Natural killer cell (primary cell): Measurements from ENCODE around the gene SEPTIN10. TPM values are rescaled to one million over a fixed set of nuclear protein-coding genes. Genes with fewer than 3 reads are reported as not detected.
A peak's percentile ranks its signal among the peaks of the same experiment; 100 is the strongest.

ENCODE experiments used
- ATAC-seq, 3 donors: fragments of 150-1000 bp in 2 of 3; fragments of 200-7000 bp in 1 of 3; cut with Tn5 transposase; 1 replicate in 1 of 3; 2 replicates in 2 of 3; pipeline ENCODE4 v1.10.0; 2021; ENCODE audit warnings: mild to moderate bottlenecking in 2 of 3, moderate library complexity in 2 of 3
- DNase-seq, 2 donors: peaks; one replicate each; pipeline versions ENCODE4 v3.0.0 to v3.0.0-alpha.2; 2013 to 2021; ENCODE audit warnings: mixed read lengths in 1 of 2
- H3K27ac ChIP-seq: one replicate; pipeline ENCODE4 v1.5.1; 2013; ENCODE audit warnings: mild to moderate bottlenecking, low read length
- H3K27me3 ChIP-seq: one replicate; pipeline ENCODE4 v1.6.1; 2013; ENCODE audit warnings: low read length; ENCODE audit not compliant: control insufficient read depth, insufficient read depth
- H3K36me3 ChIP-seq: one replicate; pipeline ENCODE4 v1.6.1; 2013; ENCODE audit warnings: low read length; ENCODE audit not compliant: control insufficient read depth, insufficient read depth
- H3K4me1 ChIP-seq: one replicate; pipeline ENCODE4 v1.6.1; 2013; ENCODE audit warnings: low read length; ENCODE audit not compliant: control insufficient read depth, insufficient read depth
- H3K4me3 ChIP-seq: one replicate; pipeline ENCODE4 v1.5.1; 2013; ENCODE audit warnings: low read length
- H3K9me3 ChIP-seq: one replicate; pipeline ENCODE4 v1.6.1; 2013; ENCODE audit warnings: low read length; ENCODE audit not compliant: control insufficient read depth, insufficient read depth
- H3K27ac Mint-ChIP-seq, 2 donors: one replicate each; pipeline ENCODE4 v1.8.0; 2022; ENCODE audit warnings: mild to moderate bottlenecking in 2 of 2, mixed read lengths in 2 of 2, moderate library complexity in 1 of 2
- H3K27me3 Mint-ChIP-seq, 2 donors: one replicate each; pipeline ENCODE4 v1.8.0; 2022; ENCODE audit warnings: low read depth in 2 of 2, mixed read lengths in 2 of 2
- H3K36me3 Mint-ChIP-seq: one replicate; pipeline ENCODE4 v1.8.0; 2022; ENCODE audit warnings: mixed read lengths
- H3K4me1 Mint-ChIP-seq, 2 donors: one replicate each; pipeline ENCODE4 v1.8.0; 2022; ENCODE audit warnings: mixed read lengths in 2 of 2
- H3K4me3 Mint-ChIP-seq: one replicate; pipeline ENCODE4 v1.8.0; 2022; ENCODE audit warnings: mild to moderate bottlenecking, moderate library complexity, mixed read lengths
- H3K9me3 Mint-ChIP-seq, 2 donors: one replicate each; pipeline ENCODE4 v1.8.0; 2022; ENCODE audit warnings: mixed read lengths in 2 of 2
- CTCF ChIP-seq: fragments of 200-600 bp; IDR thresholded peaks from one replicate; pipeline ENCODE4 v1.8.0; 2022; ENCODE audit warnings: antibody characterized with exemption
- WGBS: methylation state at CpG from one replicate; pipeline ENCODE4 v1.1.7; 2013; ENCODE audit warnings: missing lambda C conversion rate; ENCODE audit not compliant: insufficient coverage; 5-methylcytosine and 5-hydroxymethylcytosine counted together
- intact Hi-C: fragments of 100-400 bp; cut with micrococcal nuclease; formaldehyde crosslinking; loops from one replicate; pipeline ENCODE4 v1.14.2; 2022
- total RNA-seq, 4 donors: library from RNA; stranded (reverse); fragments of 120-200 nt in 1 of 4; gene quantifications; one replicate each; pipeline versions ENCODE4 v1.2.3 to v1.2.4, GENCODE V29; 2013 to 2022

Gene SEPTIN10
- total RNA-seq, 3 donors from 2014 or later (not counting 1 experiment from before 2014, with no cell fraction given): 0.25 to 2.6 (median 0.33) TPM

DNA sequence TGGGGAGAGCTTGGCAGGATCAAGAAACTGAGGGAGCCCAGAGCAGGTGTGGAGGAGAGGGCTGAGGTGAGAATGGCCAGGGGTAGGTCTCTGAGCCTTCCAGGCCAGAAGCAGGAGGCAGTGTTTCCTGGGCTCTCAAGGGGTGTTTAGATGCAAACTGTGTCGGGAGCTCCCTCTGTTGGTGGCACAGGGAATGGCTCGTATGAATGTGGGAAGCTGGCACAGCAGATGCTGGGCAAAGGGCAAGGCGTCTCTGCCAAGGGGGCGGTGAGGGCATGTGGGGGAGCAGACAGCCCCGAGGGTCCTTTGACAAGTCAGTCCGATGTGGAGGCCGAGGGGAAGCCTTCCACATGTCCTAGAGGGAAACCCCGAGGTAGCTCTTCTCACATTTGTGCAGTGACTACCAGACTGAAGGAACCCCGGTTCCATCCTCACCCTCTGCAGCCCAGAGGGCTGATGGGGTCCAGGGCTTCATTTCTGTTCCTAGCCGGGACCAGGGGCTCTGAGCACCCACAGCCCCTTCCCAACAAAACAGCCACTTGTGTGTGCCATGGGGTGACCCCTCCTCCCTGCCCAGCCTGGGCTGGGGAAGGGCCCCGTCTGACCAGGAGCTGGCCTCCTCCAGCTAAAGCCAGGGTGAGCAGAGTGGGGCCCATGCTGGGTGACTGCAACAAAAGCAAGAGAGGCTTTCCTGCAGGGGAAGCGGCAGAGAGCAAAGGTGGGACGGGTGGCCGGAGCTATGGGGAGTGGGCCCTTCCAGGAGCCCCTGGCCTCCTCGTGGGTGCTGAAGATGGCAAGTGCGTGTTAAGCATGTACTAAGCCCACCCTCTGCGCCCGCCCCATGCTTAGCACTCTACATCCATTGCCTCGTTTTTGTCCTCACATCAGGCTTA lies 103.4 kb downstream of the SEPTIN10 start:
- Mint-ChIP-seq H3K4me3 (no peak overlapping the region), H3K27ac (no peak overlapping the region), H3K9me3 (no peaks in the 10 kb centered on the region), H3K36me3 (no peaks in the 10 kb centered on the region), H3K27me3 (peaks cover 17 to 18% of the 10 kb centered on the region in 2 donors), H3K4me1 (peaks cover 13 to 17% of the 10 kb centered on the region in 2 donors)
- H3K4me3 ChIP-seq: no peak overlapping the region
- 58% methylated on average over 19 of the region's 19 CpGs for WGBS
- H3K27me3 ChIP-seq: peaks cover 4% of the 10 kb centered on the region
- no peaks in the 10 kb centered on the region for H3K9me3 ChIP-seq
- intact Hi-C loops: loop anchor here (1.0 kb wide), 2 partner anchors 382 to 582 kb away; no protein-coding TSS in a partner anchor
- ATAC-seq: peak; percentile 57 to 91 (median 76)
- DNase-seq: peak; percentile 70 to 87
- peak; percentile 90 for TF ChIP-seq CTCF
- no peaks in the 10 kb centered on the region for H3K36me3 ChIP-seq
- peaks cover 16% of the 10 kb centered on the region for H3K4me1 ChIP-seq
- no peak overlapping the region for H3K27ac ChIP-seq

DNA sequence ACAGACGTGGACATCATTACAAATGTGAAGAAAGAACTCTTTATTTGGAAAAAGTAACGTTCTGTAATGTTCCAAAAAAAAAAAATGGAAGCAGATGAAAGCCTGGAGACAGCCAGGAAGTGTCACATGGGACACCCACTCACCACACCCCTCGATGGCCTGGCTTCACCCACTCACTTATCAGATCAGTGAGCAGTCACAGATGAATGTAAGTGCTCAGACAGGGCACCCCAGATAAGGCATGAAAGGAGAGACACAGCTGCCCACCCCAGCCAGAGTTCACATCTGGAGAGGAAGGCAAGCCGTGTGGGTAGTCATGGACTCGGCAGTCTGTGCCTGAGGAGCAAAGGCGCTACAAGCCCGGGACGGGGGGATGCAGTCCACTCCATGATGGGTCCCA lies 105.2 kb downstream of the SEPTIN10 start:
- H3K9me3 Mint-ChIP-seq: no peaks in the 10 kb centered on the region
- H3K27ac ChIP-seq: no peak overlapping the region
- no peak overlapping the region for H3K4me3 ChIP-seq
- peaks cover 6 to 10% of the 10 kb centered on the region in 2 donors for H3K4me1 Mint-ChIP-seq
- no peak overlapping the region for H3K4me3 Mint-ChIP-seq
- 77% methylated on average over 8 of the region's 8 CpGs for WGBS
- H3K4me1 ChIP-seq: peaks cover 2% of the 10 kb centered on the region
- H3K27ac Mint-ChIP-seq: no peak overlapping the region
- H3K27me3 ChIP-seq: no peaks in the 10 kb centered on the region
- no peaks in the 10 kb centered on the region for H3K36me3 Mint-ChIP-seq
- TF ChIP-seq CTCF: no peak
- ATAC-seq (no peak), DNase-seq (no peak)
- intact Hi-C loops: no loop called here
- no peaks in the 10 kb centered on the region for H3K36me3 ChIP-seq
- H3K9me3 ChIP-seq: no peaks in the 10 kb centered on the region
- peaks cover 14 to 15% of the 10 kb centered on the region in 2 donors for H3K27me3 Mint-ChIP-seq

- H3K4me3 Mint-ChIP-seq: no peak overlapping the region
- H3K27me3 Mint-ChIP-seq: peaks cover 8 to 9% of the 10 kb centered on the region in 2 donors
- no peak overlapping the region for H3K27ac Mint-ChIP-seq
- Histone ChIP-seq H3K9me3 (no peaks in the 10 kb centered on the region), H3K4me3 (no peak overlapping the region), H3K27me3 (no peaks in the 10 kb centered on the region), H3K4me1 (no peaks in the 10 kb centered on the region), H3K27ac (no peak overlapping the region), H3K36me3 (no peaks in the 10 kb centered on the region)
- 66% methylated on average over 6 of the region's 6 CpGs for WGBS
- no peaks in the 10 kb centered on the region for H3K36me3 Mint-ChIP-seq
- intact Hi-C loops: no loop called here
- peaks cover 0 to 4% of the 10 kb centered on the region in 2 donors for H3K4me1 Mint-ChIP-seq
- DNase-seq: no peak
- no peak for TF ChIP-seq CTCF
- ATAC-seq: no peak
- no peaks in the 10 kb centered on the region for H3K9me3 Mint-ChIP-seq
Measured at GRCh38 chr2:109507828-109508227, 105.9 kb downstream of the SEPTIN10 start.
